ENCODE results near the gene SLC6A19. TPM values are rescaled to one million over a fixed set of nuclear protein-coding genes. Genes with fewer than 3 reads are reported as not detected.

SLC6A19 gene
- total RNA-seq, 1 experiment from 2014 or later, result not detected

DNA sequence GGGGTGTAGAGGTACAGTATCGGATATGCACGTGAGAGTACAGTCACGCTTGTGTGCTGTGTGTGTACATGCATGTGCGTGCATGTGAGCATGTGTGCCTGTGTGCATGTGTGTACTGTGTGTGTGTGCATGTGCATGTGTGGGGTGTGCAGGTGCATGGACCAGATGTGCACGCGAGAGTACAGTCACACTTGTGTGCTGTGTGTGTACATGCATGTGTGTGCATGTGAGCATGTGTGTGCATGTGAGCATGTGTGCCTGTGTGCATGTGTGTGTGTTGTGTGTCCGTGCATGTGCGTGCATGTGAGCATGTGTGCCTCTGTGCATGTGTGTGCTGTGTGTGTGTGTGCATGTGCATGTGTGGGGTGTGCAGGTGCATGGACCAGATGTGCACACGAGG, 10.3 kb downstream of the SLC6A19 start:
- no TSS peak for BruUV-seq (replicated peaks)
- no peak for ATAC-seq
- Histone ChIP-seq H3K9me2 (replicated peaks; ENCODE audit: low read length) (no peaks in the 10 kb centered on the region), H3K4me2 (ENCODE audit: low read length) (no peak overlapping the region), H3K79me2 (ENCODE audit: low read length) (no peaks in the 10 kb centered on the region), H3K27ac (ENCODE audit: low read length) (no peak overlapping the region), H3K9ac (ENCODE audit: low read length) (no peak overlapping the region), H3K4me3 (ENCODE audit: low read length) (no peak overlapping the region), H4K20me1 (ENCODE audit: low read length) (no peaks in the 10 kb centered on the region), H2AFZ (ENCODE audit: low read length) (no peak overlapping the region), H3K9me3 (ENCODE audit: low read length) (no peaks in the 10 kb centered on the region), H3K27me3 (ENCODE audit: low read length) (no peaks in the 10 kb centered on the region), H3K4me1 (ENCODE audit: insufficient read depth, low read length) (no peaks in the 10 kb centered on the region), H3K36me3 (ENCODE audit: low read depth, low read length) (no peaks in the 10 kb centered on the region), H3F3A (ENCODE audit: low read length, unreplicated experiment) (no peaks in the 10 kb centered on the region)
- ChIA-PET POLR2A (ENCODE audit: unreplicated experiment) (no interaction called here), CTCF (no interaction called here)
- no peak for TF ChIP-seq EZH2 (IDR thresholded peaks at IDR 0.05; ENCODE audit: low read length, unreplicated experiment)
- no peak for TF ChIP-seq EZH2phosphoT487 (IDR thresholded peaks at IDR 0.05; ENCODE audit: borderline replicate concordance, low read length)
- TF ChIP-seq, protein P1, sequence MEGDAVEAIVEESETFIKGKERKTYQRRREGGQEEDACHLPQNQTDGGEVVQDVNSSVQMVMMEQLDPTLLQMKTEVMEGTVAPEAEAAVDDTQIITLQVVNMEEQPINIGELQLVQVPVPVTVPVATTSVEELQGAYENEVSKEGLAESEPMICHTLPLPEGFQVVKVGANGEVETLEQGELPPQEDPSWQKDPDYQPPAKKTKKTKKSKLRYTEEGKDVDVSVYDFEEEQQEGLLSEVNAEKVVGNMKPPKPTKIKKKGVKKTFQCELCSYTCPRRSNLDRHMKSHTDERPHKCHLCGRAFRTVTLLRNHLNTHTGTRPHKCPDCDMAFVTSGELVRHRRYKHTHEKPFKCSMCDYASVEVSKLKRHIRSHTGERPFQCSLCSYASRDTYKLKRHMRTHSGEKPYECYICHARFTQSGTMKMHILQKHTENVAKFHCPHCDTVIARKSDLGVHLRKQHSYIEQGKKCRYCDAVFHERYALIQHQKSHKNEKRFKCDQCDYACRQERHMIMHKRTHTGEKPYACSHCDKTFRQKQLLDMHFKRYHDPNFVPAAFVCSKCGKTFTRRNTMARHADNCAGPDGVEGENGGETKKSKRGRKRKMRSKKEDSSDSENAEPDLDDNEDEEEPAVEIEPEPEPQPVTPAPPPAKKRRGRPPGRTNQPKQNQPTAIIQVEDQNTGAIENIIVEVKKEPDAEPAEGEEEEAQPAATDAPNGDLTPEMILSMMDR (conservative IDR thresholded peaks at IDR 0.05; ENCODE audit: low read depth, low read length), result no peak
- intact Hi-C loops (cut with micrococcal nuclease), result no loop called here
- DNase-seq, result no peak

GRCh38 chr5:1212271-1212670, 10.9 kb downstream of the SLC6A19 start:
- no TSS peak for BruUV-seq (replicated peaks)
- Histone ChIP-seq H3K27me3 (ENCODE audit: low read length) (no peaks in the 10 kb centered on the region), H3K9ac (ENCODE audit: low read length) (no peak overlapping the region), H3K27ac (ENCODE audit: low read length) (no peak overlapping the region), H3K36me3 (ENCODE audit: low read depth, low read length) (no peaks in the 10 kb centered on the region), H3K4me3 (ENCODE audit: low read length) (no peak overlapping the region), H2AFZ (ENCODE audit: low read length) (no peak overlapping the region), H3F3A (ENCODE audit: low read length, unreplicated experiment) (no peaks in the 10 kb centered on the region), H3K79me2 (ENCODE audit: low read length) (no peaks in the 10 kb centered on the region), H3K4me1 (ENCODE audit: insufficient read depth, low read length) (no peaks in the 10 kb centered on the region), H4K20me1 (ENCODE audit: low read length) (no peaks in the 10 kb centered on the region), H3K9me3 (ENCODE audit: low read length) (no peaks in the 10 kb centered on the region), H3K4me2 (ENCODE audit: low read length) (no peak overlapping the region), H3K9me2 (replicated peaks; ENCODE audit: low read length) (no peaks in the 10 kb centered on the region)
- ATAC-seq (no peak), DNase-seq (no peak)
- CTCF ChIA-PET, result no interaction called here
- POLR2A ChIA-PET (ENCODE audit: unreplicated experiment), result no interaction called here
- intact Hi-C loops (cut with micrococcal nuclease), result no loop called here
- TF ChIP-seq EZH2phosphoT487 (IDR thresholded peaks at IDR 0.05; ENCODE audit: borderline replicate concordance, low read length) (no peak), EZH2 (IDR thresholded peaks at IDR 0.05; ENCODE audit: low read length, unreplicated experiment) (no peak)
- TF ChIP-seq, protein P1 (conservative IDR thresholded peaks at IDR 0.05; ENCODE audit: low read depth, low read length), result no peak

GRCh38 chr5:1212881-1213280, 11.5 kb downstream of the SLC6A19 start:
- Histone ChIP-seq H3K9me3 (ENCODE audit: low read length) (no peaks in the 10 kb centered on the region), H3K4me1 (ENCODE audit: insufficient read depth, low read length) (no peaks in the 10 kb centered on the region), H3K79me2 (ENCODE audit: low read length) (no peaks in the 10 kb centered on the region), H2AFZ (ENCODE audit: low read length) (no peak overlapping the region), H3K27ac (ENCODE audit: low read length) (no peak overlapping the region), H3K9ac (ENCODE audit: low read length) (no peak overlapping the region), H3F3A (ENCODE audit: low read length, unreplicated experiment) (no peaks in the 10 kb centered on the region), H4K20me1 (ENCODE audit: low read length) (no peaks in the 10 kb centered on the region), H3K4me2 (ENCODE audit: low read length) (no peak overlapping the region), H3K27me3 (ENCODE audit: low read length) (no peaks in the 10 kb centered on the region), H3K36me3 (ENCODE audit: low read depth, low read length) (no peaks in the 10 kb centered on the region), H3K9me2 (replicated peaks; ENCODE audit: low read length) (no peaks in the 10 kb centered on the region), H3K4me3 (ENCODE audit: low read length) (no peak overlapping the region)
- no peak for DNase-seq
- intact Hi-C loops (cut with micrococcal nuclease), result no loop called here
- no TSS peak for BruUV-seq (replicated peaks)
- TF ChIP-seq EZH2phosphoT487 (IDR thresholded peaks at IDR 0.05; ENCODE audit: borderline replicate concordance, low read length) (no peak), EZH2 (IDR thresholded peaks at IDR 0.05; ENCODE audit: low read length, unreplicated experiment) (no peak)
- TF ChIP-seq, protein P1 (conservative IDR thresholded peaks at IDR 0.05; ENCODE audit: low read depth, low read length), result no peak
- ChIA-PET CTCF (no interaction called here), POLR2A (ENCODE audit: unreplicated experiment) (no interaction called here)
- no peak for ATAC-seq
